PFSK-1 (cell line): ENCODE data around the gene SRGAP3.

ENCODE experiments used
- FOXP2 ChIP-seq: optimal IDR thresholded peaks from 2 replicates; pipeline ENCODE3; 2011; ENCODE audit warnings: borderline replicate concordance, control low read depth, inconsistent platforms; ENCODE audit not compliant: insufficient read depth; ENCODE audit errors: extremely low read length, extremely low read depth
- POLR2AphosphoS5 ChIP-seq: IDR thresholded peaks from 2 replicates; pipeline ENCODE4 v1.6.1; 2012; ENCODE audit warnings: low read depth, mild to moderate bottlenecking, control low read depth, low read length, moderate library complexity
- REST ChIP-seq, 2 experiments: IDR thresholded peaks; 2 replicates each; pipeline versions ENCODE4 v1.6.1 to v1.8.0; 2011 to 2012; ENCODE audit warnings: low read depth in 2 of 2, low read length in 2 of 2, control low read depth in 1 of 2, inconsistent platforms in 1 of 2, mild to moderate bottlenecking in 1 of 2, moderate library complexity in 1 of 2; ENCODE audit not compliant: insufficient read depth in 1 of 2
- SIN3A ChIP-seq: IDR thresholded peaks from 2 replicates; pipeline ENCODE4 v1.6.1; 2012; ENCODE audit warnings: mild to moderate bottlenecking, low read length, moderate library complexity, borderline replicate concordance; ENCODE audit not compliant: insufficient read depth
- TAF1 ChIP-seq: IDR thresholded peaks from 2 replicates; pipeline ENCODE4 v1.6.1; 2012; ENCODE audit warnings: low read length, control low read depth, borderline replicate concordance; ENCODE audit not compliant: insufficient read depth

SRGAP3 gene

GRCh38 chr3:8964436-8965370 is 284.7 kb downstream of the SRGAP3 start:
- TF ChIP-seq POLR2AphosphoS5 (no peak), REST (IDR thresholded peaks at IDR 0.05; ENCODE audit: insufficient read depth in 1 of 2, low read depth in 2 of 2, low read length in 2 of 2) (no peak), SIN3A (no peak), FOXP2 (no peak), TAF1 (no peak)

GRCh38 chr3:8963137-8963853 is 286.2 kb downstream of the SRGAP3 start, which contains the start of gene RAD18:
TSS of gene RAD18 (minus strand) at chr3:8963472. CDS start at chr3:8963385, 87 bp downstream.
- peak; percentile 66 for TF ChIP-seq POLR2AphosphoS5
- TF ChIP-seq TAF1: peak; percentile 42; the same call in 1 of the 2 replicates
- 0 out of 4 replicates have a peak, but pooled peaks of 1 of the 2 experiments have one; percentile 33 for TF ChIP-seq REST (IDR thresholded peaks at IDR 0.05; ENCODE audit: insufficient read depth in 1 of 2, low read depth in 2 of 2, low read length in 2 of 2)
- no peak for TF ChIP-seq FOXP2
- peak; percentile 53; the same call in 1 of the 2 replicates for TF ChIP-seq SIN3A

- TF ChIP-seq SIN3A (no peak), REST (IDR thresholded peaks at IDR 0.05; ENCODE audit: insufficient read depth in 1 of 2, low read depth in 2 of 2, low read length in 2 of 2) (no peak), TAF1 (no peak), POLR2AphosphoS5 (no peak)
These were observed 287.1 kb downstream of the SRGAP3 start for GRCh38 chr3:8962226-8962861.

- TF ChIP-seq POLR2AphosphoS5: no peak
- no peak for TF ChIP-seq REST (IDR thresholded peaks at IDR 0.05; ENCODE audit: insufficient read depth in 1 of 2, low read depth in 2 of 2, low read length in 2 of 2)
- no peak for TF ChIP-seq SIN3A
- no peak for TF ChIP-seq FOXP2
- TF ChIP-seq TAF1: no peak
These were observed 289.8 kb downstream of the SRGAP3 start for GRCh38 chr3:8959668-8960067.
